Right atrium auricular region (tissue), 2 donors: Measurements from ENCODE around the gene GSE1. TPM values are rescaled to one million over a fixed set of nuclear protein-coding genes. Genes with fewer than 3 reads are reported as not detected.

ENCODE experiments used
- DNase-seq: peaks from one replicate; pipeline ENCODE4 v3.0.0-alpha.2; 2019; ENCODE audit warnings: low spot score
- H3K27ac ChIP-seq, 2 donors: fragments of 200-600 bp; sonication (generic); 1 replicate in 1 of 2; 2 replicates in 1 of 2; pipeline ENCODE4 v1.5.1; 2016 to 2019
- H3K27me3 ChIP-seq, 2 donors: fragments of 200-600 bp; sonication (generic); one replicate each; pipeline versions ENCODE4 v1.5.1 to v1.6.0; 2017 to 2019
- H3K36me3 ChIP-seq: fragments of 200-600 bp; sonication (generic); one replicate; pipeline ENCODE4 v1.5.1; 2016
- H3K4me1 ChIP-seq, 2 donors: fragments of 200-600 bp; sonication (generic); one replicate each; pipeline versions ENCODE4 v1.5.1 to v1.6.0; 2017 to 2019
- H3K4me3 ChIP-seq, 2 donors: fragments of 200-600 bp; sonication (generic); 1 replicate in 1 of 2; 2 replicates in 1 of 2; pipeline ENCODE4 v1.5.1; 2017 to 2019; ENCODE audit warnings: mild to moderate bottlenecking in 1 of 2, moderate library complexity in 1 of 2
- H3K9me3 ChIP-seq, 2 donors: fragments of 200-600 bp; sonication (generic); one replicate each; pipeline ENCODE4 v1.5.1; 2019
- total RNA-seq, 2 donors: library from RNA; depleted of rRNA; stranded (reverse); fragments of >200 nt; gene quantifications; one replicate each; pipeline ENCODE4 v1.1.0, GENCODE V29; 2016
- TF ChIP-seq, protein P1 (sequence below), 2 donors: fragments of 200-600 bp; sonication (generic); IDR thresholded peaks; one replicate each; pipeline ENCODE4 v1.5.1; 2019; ENCODE audit warnings: antibody characterized with exemption in 2 of 2

GSE1 gene
- total RNA-seq, 2 donors from 2014 or later = 37.1 to 55.7 TPM

DNA sequence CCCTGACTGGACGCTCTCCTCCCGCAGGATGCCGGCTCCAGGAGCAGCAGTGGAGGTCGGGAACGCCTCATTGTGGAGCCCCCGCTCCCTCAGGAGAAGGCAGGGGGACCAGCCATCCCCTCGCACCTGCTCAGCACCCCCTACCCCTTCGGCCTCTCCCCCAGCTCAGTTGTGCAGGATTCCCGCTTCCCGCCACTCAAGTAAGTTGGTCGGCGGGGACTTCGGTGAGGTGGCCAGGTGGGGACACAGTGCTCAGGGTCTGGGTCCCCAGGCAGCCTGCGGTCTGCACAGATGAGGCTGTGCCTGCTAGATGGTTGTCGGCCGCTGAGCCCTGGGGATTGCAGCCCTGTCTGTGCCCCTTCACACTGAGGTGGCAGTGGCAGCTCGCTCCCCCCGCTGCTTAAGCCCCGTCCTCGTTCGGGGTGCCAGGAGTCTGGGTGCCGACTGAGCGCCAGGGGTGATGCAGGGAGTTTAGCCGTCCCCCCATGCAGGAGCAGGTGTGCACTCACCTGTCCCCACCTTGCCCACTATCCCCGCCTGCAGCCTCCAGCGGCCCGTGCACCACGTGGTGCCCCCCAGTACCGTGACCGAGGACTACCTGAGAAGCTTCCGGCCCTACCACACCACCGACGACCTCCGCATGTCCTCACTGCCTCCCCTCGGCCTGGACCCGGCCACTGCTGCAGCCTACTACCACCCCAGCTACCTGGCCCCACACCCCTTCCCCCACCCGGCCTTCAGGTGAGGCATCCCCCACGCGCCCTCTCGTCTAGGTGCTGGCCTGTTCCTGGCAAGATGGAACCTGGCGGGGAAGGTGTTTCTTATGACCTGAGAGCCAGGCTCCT is 41.4 kb downstream of the GSE1 start:
- peaks cover 0 to 47% of the 10 kb centered on the region in 2 donors for H3K4me1 ChIP-seq
- H3K4me3 ChIP-seq = no peak overlapping the region
- H3K9me3 ChIP-seq = no peaks in the 10 kb centered on the region
- no peak overlapping the region for H3K27ac ChIP-seq
- no peak for DNase-seq
- H3K36me3 ChIP-seq = peaks cover 56% of the 10 kb centered on the region
- TF ChIP-seq, protein P1, sequence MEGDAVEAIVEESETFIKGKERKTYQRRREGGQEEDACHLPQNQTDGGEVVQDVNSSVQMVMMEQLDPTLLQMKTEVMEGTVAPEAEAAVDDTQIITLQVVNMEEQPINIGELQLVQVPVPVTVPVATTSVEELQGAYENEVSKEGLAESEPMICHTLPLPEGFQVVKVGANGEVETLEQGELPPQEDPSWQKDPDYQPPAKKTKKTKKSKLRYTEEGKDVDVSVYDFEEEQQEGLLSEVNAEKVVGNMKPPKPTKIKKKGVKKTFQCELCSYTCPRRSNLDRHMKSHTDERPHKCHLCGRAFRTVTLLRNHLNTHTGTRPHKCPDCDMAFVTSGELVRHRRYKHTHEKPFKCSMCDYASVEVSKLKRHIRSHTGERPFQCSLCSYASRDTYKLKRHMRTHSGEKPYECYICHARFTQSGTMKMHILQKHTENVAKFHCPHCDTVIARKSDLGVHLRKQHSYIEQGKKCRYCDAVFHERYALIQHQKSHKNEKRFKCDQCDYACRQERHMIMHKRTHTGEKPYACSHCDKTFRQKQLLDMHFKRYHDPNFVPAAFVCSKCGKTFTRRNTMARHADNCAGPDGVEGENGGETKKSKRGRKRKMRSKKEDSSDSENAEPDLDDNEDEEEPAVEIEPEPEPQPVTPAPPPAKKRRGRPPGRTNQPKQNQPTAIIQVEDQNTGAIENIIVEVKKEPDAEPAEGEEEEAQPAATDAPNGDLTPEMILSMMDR (IDR thresholded peaks at IDR 0.05) = no peak
- H3K27me3 ChIP-seq = no peaks in the 10 kb centered on the region

GRCh38 chr16:85655216-85656129 is 42.4 kb downstream of the GSE1 start:
- H3K4me3 ChIP-seq = no peak overlapping the region
- H3K36me3 ChIP-seq = peaks cover 52% of the 10 kb centered on the region
- no peaks in the 10 kb centered on the region for H3K27me3 ChIP-seq
- peaks cover 0 to 53% of the 10 kb centered on the region in 2 donors for H3K4me1 ChIP-seq
- H3K27ac ChIP-seq = no peak overlapping the region
- no peaks in the 10 kb centered on the region for H3K9me3 ChIP-seq
- no peak for DNase-seq
- TF ChIP-seq, protein P1 (IDR thresholded peaks at IDR 0.05) = no peak

GRCh38 chr16:85656351-85657266 is 43.5 kb downstream of the GSE1 start:
- no peak for DNase-seq
- Histone ChIP-seq H3K36me3 (peaks cover 58% of the 10 kb centered on the region), H3K27ac (no peak overlapping the region), H3K9me3 (no peaks in the 10 kb centered on the region), H3K4me1 (peaks cover 0 to 43% of the 10 kb centered on the region in 2 donors), H3K4me3 (no peak overlapping the region), H3K27me3 (no peaks in the 10 kb centered on the region)
- TF ChIP-seq, protein P1 (IDR thresholded peaks at IDR 0.05) = no peak

DNA sequence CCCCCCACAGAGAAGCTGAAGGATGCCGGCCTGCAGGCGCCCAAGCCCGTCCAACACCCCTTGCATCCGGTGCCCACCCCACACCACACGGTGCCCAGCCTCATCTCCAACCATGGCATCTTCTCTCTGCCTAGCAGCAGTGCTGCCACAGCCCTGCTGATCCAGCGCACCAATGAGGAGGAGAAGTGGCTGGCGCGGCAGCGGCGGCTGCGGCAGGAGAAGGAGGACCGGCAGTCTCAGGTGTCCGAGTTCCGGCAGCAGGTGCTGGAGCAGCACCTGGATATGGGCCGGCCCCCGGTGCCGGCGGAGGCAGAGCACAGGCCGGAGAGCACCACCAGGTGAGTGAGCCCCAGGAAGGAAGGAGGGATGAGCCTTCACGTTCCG is 44.1 kb downstream of the GSE1 start:
- Histone ChIP-seq H3K4me3 (no peak overlapping the region), H3K27ac (no peak overlapping the region), H3K36me3 (peaks cover 64% of the 10 kb centered on the region), H3K9me3 (no peaks in the 10 kb centered on the region), H3K4me1 (peaks cover 0 to 36% of the 10 kb centered on the region in 2 donors), H3K27me3 (no peaks in the 10 kb centered on the region)
- DNase-seq = no peak
- TF ChIP-seq, protein P1 (IDR thresholded peaks at IDR 0.05) = no peak

- Histone ChIP-seq H3K36me3 (peaks cover 71% of the 10 kb centered on the region), H3K27ac (no peak overlapping the region)
- no peak for DNase-seq
Observed at GRCh38 chr16:85657996-85658395, 44.9 kb downstream of the GSE1 start.

More at GRCh38 chr16:85657996-85658395, 44.9 kb downstream of the GSE1 start:
- TF ChIP-seq, protein P1 (IDR thresholded peaks at IDR 0.05) = no peak
- H3K4me1 ChIP-seq = peaks cover 0 to 30% of the 10 kb centered on the region in 2 donors
- no peak overlapping the region for H3K4me3 ChIP-seq
- H3K27me3 ChIP-seq = no peaks in the 10 kb centered on the region
- H3K9me3 ChIP-seq = no peaks in the 10 kb centered on the region
